AG09309 (cell line): ENCODE data around the gene NTN4.
"Not testable (repeated sequence)": the region's sequence is repeated elsewhere in the genome, so short reads cannot be mapped to it uniquely, and the experiment has no call there.

ENCODE experiments used
- DNase-seq: peaks from one replicate; pipeline ENCODE4 v3.0.0-alpha.2; 2010; ENCODE audit warnings: low read depth
- H3K4me3 ChIP-seq: 2 replicates; pipeline ENCODE4 v1.5.1; 2011; ENCODE audit warnings: mild to moderate bottlenecking, low read depth, low read length, moderate library complexity; ENCODE audit not compliant: control insufficient read depth
- TF ChIP-seq, protein P1 (sequence below): IDR thresholded peaks from 2 replicates; pipeline ENCODE4 v1.5.1; 2011; ENCODE audit warnings: mild to moderate bottlenecking, low read depth, low read length, inconsistent platforms; ENCODE audit not compliant: insufficient read depth, control insufficient read depth; ENCODE audit errors: missing control alignments

Gene NTN4

DNA sequence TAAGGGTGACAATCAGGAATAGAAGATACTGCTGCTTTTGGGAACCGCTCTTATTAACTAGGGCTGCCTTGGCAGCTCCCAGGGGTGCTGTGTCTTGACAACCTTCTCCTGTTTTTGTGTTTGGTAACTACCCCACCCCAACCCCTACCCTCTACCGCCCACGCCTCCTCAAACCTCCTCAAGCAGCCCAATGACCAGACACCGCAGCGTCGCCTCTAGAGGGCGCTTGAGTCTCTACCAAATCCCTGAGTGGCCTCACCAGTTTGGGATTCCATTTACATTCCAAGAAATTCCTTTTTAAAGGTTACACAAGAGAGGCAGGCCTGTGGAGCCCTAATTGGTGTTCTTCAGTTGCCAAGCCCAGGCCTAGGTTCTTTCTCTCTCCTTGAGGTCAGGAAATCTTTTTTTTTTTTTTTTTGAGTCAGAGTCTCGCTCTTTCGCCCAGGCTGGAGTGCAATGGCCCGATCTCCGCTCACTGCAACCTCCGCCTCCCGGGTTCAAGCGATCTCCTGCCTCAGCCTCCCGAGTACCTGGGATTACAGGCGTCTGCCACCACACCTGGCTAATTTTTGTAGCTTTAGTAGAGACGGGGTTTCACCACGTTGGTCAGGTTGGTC, 166.9 kb downstream of the NTN4 start:
- TF ChIP-seq, protein P1, sequence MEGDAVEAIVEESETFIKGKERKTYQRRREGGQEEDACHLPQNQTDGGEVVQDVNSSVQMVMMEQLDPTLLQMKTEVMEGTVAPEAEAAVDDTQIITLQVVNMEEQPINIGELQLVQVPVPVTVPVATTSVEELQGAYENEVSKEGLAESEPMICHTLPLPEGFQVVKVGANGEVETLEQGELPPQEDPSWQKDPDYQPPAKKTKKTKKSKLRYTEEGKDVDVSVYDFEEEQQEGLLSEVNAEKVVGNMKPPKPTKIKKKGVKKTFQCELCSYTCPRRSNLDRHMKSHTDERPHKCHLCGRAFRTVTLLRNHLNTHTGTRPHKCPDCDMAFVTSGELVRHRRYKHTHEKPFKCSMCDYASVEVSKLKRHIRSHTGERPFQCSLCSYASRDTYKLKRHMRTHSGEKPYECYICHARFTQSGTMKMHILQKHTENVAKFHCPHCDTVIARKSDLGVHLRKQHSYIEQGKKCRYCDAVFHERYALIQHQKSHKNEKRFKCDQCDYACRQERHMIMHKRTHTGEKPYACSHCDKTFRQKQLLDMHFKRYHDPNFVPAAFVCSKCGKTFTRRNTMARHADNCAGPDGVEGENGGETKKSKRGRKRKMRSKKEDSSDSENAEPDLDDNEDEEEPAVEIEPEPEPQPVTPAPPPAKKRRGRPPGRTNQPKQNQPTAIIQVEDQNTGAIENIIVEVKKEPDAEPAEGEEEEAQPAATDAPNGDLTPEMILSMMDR = peak; percentile 91
- H3K4me3 ChIP-seq = no peak overlapping the region
- peak; percentile 90 for DNase-seq

DNA sequence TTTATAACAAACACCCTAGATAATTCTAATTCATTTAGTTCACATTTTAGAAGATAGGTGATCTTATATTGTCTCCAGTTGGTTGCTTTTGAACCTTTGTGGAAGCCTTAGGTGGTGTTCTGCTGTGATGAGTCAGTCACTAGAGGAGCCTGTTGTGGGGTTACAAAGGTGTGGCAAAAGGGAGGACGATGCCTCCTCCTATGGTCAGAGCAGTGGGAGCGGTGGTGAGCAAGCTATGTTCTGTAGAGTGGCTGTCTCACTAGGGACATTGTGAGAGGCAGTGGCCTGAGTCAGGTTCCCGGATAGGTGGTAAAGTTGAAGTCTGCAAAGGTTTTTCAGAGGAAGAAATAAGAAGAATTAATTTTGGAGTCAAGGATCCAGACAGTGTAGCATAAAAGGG, 167.7 kb downstream of the NTN4 start:
- TF ChIP-seq, protein P1 = no peak
- DNase-seq = no peak
- no peak overlapping the region for H3K4me3 ChIP-seq

DNA sequence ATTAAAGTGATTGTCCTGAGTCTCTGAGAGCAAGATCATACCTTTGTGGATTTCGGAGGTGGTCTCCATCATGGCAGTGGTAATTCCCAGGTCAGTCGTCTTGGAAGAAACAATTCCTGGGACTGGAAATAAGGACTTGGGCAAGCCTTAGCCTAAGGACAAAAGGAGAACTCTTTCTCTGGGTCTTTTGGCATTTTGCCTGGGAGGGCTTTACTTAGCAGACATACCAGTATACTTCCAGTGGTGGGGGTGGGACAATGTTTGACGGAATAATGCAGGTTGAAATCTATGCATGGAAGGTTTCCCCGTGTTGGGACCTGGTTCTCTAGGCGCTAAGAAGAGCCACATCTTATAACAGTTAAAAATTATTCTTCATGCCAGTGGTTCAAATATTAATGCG, 168.8 kb downstream of the NTN4 start:
- no peak overlapping the region for H3K4me3 ChIP-seq
- DNase-seq = no peak
- TF ChIP-seq, protein P1 = no peak

DNA sequence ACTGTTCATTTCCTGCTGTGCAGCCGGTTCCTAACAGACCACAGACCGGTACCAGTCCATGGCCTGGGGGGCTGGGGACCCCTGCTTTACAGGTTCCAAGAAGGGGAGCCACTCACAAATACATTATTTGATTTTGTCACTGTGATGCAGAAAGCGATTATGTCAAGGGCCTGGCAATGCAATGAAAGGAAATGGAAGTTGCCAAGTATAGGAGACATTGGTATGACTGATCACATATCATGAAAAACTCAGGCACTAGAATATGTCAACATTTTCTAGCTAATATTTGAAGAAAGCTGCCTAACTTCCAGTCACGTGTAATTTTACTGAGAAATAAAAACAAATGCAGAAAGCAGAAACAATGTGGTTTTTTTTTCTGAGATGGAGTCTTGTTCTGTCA, 170.4 kb downstream of the NTN4 start:
- TF ChIP-seq, protein P1 = no peak
- no peak for DNase-seq

DNA sequence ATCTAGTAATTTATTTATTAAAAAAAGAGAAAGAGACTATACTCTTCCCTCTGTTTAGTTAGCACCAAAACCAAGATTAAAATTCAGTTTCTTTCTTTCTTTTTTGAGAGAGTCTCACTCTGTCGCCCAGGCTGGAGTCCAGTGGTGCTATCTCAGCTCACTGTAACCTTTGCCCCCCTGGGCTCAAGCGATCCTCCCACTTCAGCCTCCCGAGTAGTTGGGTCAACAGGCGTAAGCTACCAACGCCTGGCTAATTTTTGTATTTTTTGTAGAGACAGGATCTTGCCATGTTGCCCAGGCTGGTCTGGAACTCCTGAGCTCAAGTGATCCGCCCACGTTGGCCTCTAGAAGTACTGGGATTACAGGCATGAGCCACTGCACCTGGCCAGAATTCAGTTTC, 174.1 kb downstream of the NTN4 start:
- not testable (repeated sequence) for H3K4me3 ChIP-seq, DNase-seq

More for the DNA sequence above, 170.4 kb downstream of the NTN4 start:
- H3K4me3 ChIP-seq = no peak overlapping the region

DNA sequence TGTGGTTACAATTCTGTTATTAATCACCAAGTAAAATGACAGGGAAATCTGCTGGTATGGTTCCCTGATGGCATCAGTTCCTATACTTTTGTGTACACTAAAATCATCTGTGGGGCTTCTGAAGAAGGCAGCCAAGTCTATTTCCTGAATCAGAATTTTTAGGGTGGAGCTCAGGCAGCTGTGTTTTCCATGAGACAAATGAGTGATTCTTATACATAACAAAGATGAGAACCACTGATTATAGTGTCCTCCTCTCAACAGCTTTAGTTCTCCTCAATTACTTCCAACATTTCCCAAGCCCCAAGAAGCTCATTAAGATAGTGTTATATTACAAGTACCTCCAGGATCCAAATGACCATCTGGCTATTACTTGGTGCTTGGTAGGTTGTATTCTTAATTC, 174.8 kb downstream of the NTN4 start:
- no peak for DNase-seq
- H3K4me3 ChIP-seq = no peak overlapping the region
- TF ChIP-seq, protein P1 = no peak

DNA sequence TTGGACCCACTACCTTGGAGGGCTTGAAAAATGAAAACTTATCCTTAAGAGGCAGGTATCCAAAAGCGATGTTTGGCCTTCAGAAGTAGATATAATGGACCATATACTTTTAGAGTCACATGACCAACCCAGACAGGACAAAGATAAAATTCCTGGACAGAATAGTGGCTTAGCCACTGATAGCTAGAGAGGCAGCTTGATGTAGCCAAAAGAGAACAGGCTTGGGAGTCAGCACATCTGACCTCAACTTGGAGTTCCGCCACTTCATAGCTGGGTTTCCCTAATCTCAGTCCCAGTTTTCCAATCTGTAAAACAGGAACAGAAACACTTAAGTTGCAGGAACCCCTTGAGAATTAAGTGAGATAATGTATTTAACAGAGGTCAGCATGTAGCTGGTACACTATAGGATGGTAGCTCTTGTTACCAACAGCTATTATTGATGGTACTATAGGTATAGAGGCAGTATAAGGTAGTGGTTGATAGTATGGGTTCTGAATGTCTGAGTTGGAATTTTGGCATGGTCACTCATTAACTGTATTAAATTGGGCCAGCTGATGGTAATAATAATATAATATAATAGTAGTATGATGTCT, 176.1 kb downstream of the NTN4 start:
- no peak for DNase-seq
- H3K4me3 ChIP-seq = no peak overlapping the region
- TF ChIP-seq, protein P1 = no peak
